Astrocyte (in vitro differentiated cells and primary cell): ENCODE measurements around the gene DACT2. TPM values are rescaled to one million over a fixed set of nuclear protein-coding genes. Genes with fewer than 3 reads are reported as not detected.
"Not testable (repeated sequence)": the region's sequence is repeated elsewhere in the genome, so short reads cannot be mapped to it uniquely, and the experiment has no call there.

Source experiments
- DNase-seq: peaks from one replicate; pipeline ENCODE4 v3.0.0-alpha.2; 2010; ENCODE audit warnings: low read depth
- FAIRE-seq: peaks from 2 replicates; lab custom pipeline; 2011; peaks lifted over from hg19 to GRCh38; lab: Jason Lieb, UNC
- H2AFZ ChIP-seq: 2 replicates; pipeline ENCODE4 v1.6.0; 2012; ENCODE audit warnings: low read depth, low read length, inconsistent platforms
- H3K27ac ChIP-seq: 2 replicates; pipeline ENCODE4 v1.5.1; 2011; ENCODE audit warnings: low read depth, low read length, inconsistent platforms
- H3K27me3 ChIP-seq: 2 replicates; pipeline ENCODE4 v1.6.0; 2011; ENCODE audit warnings: low read length, inconsistent platforms; ENCODE audit not compliant: insufficient read depth
- H3K36me3 ChIP-seq: 2 replicates; pipeline ENCODE4 v1.5.1; 2011; ENCODE audit warnings: low read length, inconsistent platforms; ENCODE audit not compliant: insufficient read depth
- H3K4me1 ChIP-seq: 2 replicates; pipeline ENCODE4 v1.5.1; 2011; ENCODE audit warnings: low read length, inconsistent platforms; ENCODE audit not compliant: insufficient read depth
- H3K4me2 ChIP-seq: 2 replicates; pipeline ENCODE4 v1.6.0; 2012; ENCODE audit warnings: low read length, inconsistent platforms
- H3K4me3 ChIP-seq: 2 replicates; pipeline ENCODE4 v1.5.1; 2011; ENCODE audit warnings: low read depth, mild to moderate bottlenecking, low read length, inconsistent platforms; ENCODE audit not compliant: insufficient read depth
- H3K79me2 ChIP-seq: 2 replicates; pipeline ENCODE4 v1.6.0; 2012; ENCODE audit warnings: mild to moderate bottlenecking, low read length, inconsistent platforms; ENCODE audit not compliant: insufficient read depth
- H3K9ac ChIP-seq: 2 replicates; pipeline ENCODE4 v1.6.0; 2012; ENCODE audit warnings: mild to moderate bottlenecking, low read length, inconsistent platforms
- H3K9me3 ChIP-seq: 2 replicates; pipeline ENCODE4 v1.5.1; 2012; ENCODE audit warnings: low read depth, mild to moderate bottlenecking, low read length, inconsistent platforms; ENCODE audit not compliant: insufficient read depth
- H4K20me1 ChIP-seq: 2 replicates; pipeline ENCODE4 v1.6.0; 2012; ENCODE audit warnings: low read length, inconsistent platforms; ENCODE audit not compliant: insufficient read depth
- H3K27ac Mint-ChIP-seq: one replicate; pipeline ENCODE4 v1.8.0; 2021; ENCODE audit warnings: mild to moderate bottlenecking, mixed read lengths; ENCODE audit not compliant: unreplicated experiment
- H3K27me3 Mint-ChIP-seq: one replicate; pipeline ENCODE4 v1.8.0; 2021; ENCODE audit warnings: low read depth, mixed read lengths; ENCODE audit not compliant: unreplicated experiment
- H3K36me3 Mint-ChIP-seq: one replicate; pipeline ENCODE4 v1.8.0; 2021; ENCODE audit warnings: low read depth, mixed read lengths; ENCODE audit not compliant: unreplicated experiment
- H3K4me1 Mint-ChIP-seq: one replicate; pipeline ENCODE4 v1.8.0; 2021; ENCODE audit warnings: low read depth, mixed read lengths; ENCODE audit not compliant: unreplicated experiment
- H3K4me3 Mint-ChIP-seq: one replicate; pipeline ENCODE4 v1.8.0; 2021; ENCODE audit warnings: mild to moderate bottlenecking, moderate library complexity, mixed read lengths; ENCODE audit not compliant: unreplicated experiment
- H3K9me3 Mint-ChIP-seq: one replicate; pipeline ENCODE4 v1.8.0; 2021; ENCODE audit warnings: mild to moderate bottlenecking, mixed read lengths; ENCODE audit not compliant: unreplicated experiment
- EZH2 ChIP-seq: IDR thresholded peaks from 2 replicates; pipeline ENCODE4 v1.6.1; 2012; ENCODE audit warnings: mild to moderate bottlenecking, low read length, inconsistent platforms; ENCODE audit not compliant: insufficient read depth
- total RNA-seq: library from RNA; stranded (reverse); gene quantifications from 2 replicates; pipeline ENCODE4 v1.2.1, GENCODE V29; 2021
- TF ChIP-seq, protein P1 (sequence below): IDR thresholded peaks from 2 replicates; pipeline ENCODE4 v1.5.1; 2011; ENCODE audit warnings: low read depth, mild to moderate bottlenecking, inconsistent platforms, low read length, moderate library complexity; ENCODE audit not compliant: insufficient read depth

Gene DACT2
- total RNA-seq, 1 donor from 2014 or later = 0.20 TPM

- Histone ChIP-seq H3K9ac (no peak overlapping the region), H3K4me2 (no peak overlapping the region), H3K79me2 (no peaks in the 10 kb centered on the region), H3K36me3 (no peaks in the 10 kb centered on the region), H3K4me3 (no peak overlapping the region), H3K4me1 (no peaks in the 10 kb centered on the region), H4K20me1 (no peaks in the 10 kb centered on the region), H2AFZ (no peak overlapping the region), H3K9me3 (peaks cover 5% of the 10 kb centered on the region), H3K27ac (no peak overlapping the region), H3K27me3 (no peaks in the 10 kb centered on the region)
- Mint-ChIP-seq H3K27me3 (peaks cover 17% of the 10 kb centered on the region), H3K4me3 (no peak overlapping the region), H3K4me1 (peaks cover 6% of the 10 kb centered on the region), H3K9me3 (peaks cover 6% of the 10 kb centered on the region), H3K36me3 (peaks cover 3% of the 10 kb centered on the region), H3K27ac (no peak overlapping the region)
- DNase-seq = no peak
- no peak for TF ChIP-seq EZH2
- TF ChIP-seq, protein P1, sequence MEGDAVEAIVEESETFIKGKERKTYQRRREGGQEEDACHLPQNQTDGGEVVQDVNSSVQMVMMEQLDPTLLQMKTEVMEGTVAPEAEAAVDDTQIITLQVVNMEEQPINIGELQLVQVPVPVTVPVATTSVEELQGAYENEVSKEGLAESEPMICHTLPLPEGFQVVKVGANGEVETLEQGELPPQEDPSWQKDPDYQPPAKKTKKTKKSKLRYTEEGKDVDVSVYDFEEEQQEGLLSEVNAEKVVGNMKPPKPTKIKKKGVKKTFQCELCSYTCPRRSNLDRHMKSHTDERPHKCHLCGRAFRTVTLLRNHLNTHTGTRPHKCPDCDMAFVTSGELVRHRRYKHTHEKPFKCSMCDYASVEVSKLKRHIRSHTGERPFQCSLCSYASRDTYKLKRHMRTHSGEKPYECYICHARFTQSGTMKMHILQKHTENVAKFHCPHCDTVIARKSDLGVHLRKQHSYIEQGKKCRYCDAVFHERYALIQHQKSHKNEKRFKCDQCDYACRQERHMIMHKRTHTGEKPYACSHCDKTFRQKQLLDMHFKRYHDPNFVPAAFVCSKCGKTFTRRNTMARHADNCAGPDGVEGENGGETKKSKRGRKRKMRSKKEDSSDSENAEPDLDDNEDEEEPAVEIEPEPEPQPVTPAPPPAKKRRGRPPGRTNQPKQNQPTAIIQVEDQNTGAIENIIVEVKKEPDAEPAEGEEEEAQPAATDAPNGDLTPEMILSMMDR = no peak
- FAIRE-seq = no peak
Observed at GRCh38 chr6:168290095-168290494, 29.5 kb downstream of the DACT2 start.

DNA sequence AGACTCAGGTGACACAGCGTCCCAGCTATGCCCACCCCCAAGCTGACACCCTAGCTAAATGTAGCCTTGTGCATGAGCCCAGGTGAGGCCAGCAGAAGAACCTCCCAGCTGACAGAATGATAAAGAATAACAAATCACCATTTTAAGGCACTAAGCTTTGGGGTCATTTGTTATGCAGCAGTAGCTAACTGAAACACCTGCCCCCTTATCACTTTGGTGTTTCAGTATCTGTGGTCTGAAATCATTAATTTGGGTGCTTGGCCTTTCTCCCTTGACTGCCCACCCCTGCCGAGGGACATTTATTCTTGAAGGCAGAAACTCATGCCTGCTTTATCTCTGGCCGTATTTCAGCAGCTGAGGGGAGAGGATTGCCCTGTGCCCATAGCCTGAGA, 30.0 kb downstream of the DACT2 start:
- H3K4me3 Mint-ChIP-seq = no peak overlapping the region
- no peak overlapping the region for H3K27ac Mint-ChIP-seq
- peaks cover 6% of the 10 kb centered on the region for H3K4me1 Mint-ChIP-seq
- Histone ChIP-seq H3K9me3 (peaks cover 7% of the 10 kb centered on the region), H3K27me3 (no peaks in the 10 kb centered on the region), H3K4me1 (no peaks in the 10 kb centered on the region), H3K4me2 (no peak overlapping the region), H3K27ac (no peak overlapping the region), H3K4me3 (no peak overlapping the region), H2AFZ (no peak overlapping the region), H4K20me1 (no peaks in the 10 kb centered on the region), H3K9ac (no peak overlapping the region), H3K36me3 (no peaks in the 10 kb centered on the region), H3K79me2 (no peaks in the 10 kb centered on the region)
- no peak for TF ChIP-seq EZH2
- TF ChIP-seq, protein P1 = no peak
- peaks cover 17% of the 10 kb centered on the region for H3K27me3 Mint-ChIP-seq
- H3K36me3 Mint-ChIP-seq = peaks cover 3% of the 10 kb centered on the region
- no peak for FAIRE-seq
- no peak for DNase-seq
- H3K9me3 Mint-ChIP-seq = peaks cover 6% of the 10 kb centered on the region

DNA sequence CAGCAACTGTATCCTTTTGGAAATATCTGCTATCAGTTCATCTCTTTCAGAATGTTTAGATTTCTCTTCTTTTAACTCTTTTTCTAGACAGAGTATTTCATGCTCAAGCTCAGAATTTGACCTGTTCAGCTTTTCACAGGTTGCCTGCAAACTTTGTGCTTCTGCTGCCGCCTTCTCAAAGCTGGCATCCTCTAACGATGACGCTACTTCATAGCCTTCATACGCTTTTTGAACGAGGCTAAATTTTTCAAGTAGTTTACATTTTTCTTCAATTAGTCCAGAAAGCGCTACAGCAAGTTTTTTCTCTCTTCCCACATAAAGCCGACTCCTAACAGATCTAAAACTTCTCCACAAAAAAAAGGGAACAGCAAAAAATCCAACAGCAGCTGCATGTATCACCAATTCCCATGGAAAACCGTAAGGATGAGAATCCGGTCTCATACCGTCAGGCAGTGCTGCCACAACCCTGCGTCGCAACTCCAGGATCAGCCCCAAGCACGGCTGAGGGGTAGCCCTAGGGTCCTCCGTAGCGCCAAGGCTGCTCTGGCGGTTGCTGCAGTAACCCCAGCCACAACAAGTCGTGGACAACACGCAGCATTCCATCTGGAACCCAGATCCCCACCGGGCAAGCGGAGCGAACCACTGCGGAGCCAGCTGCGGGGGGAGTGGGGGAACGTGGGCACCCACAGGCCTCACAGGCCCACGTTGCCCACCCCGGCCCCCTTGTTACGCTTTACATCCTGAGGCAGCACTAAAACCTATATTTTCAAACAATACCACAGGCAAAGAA, 30.6 kb downstream of the DACT2 start:
- H4K20me1 ChIP-seq = no peaks in the 10 kb centered on the region
- no peak overlapping the region for H3K4me2 ChIP-seq
- H3K4me1 Mint-ChIP-seq = peaks cover 6% of the 10 kb centered on the region
- no peak overlapping the region for H3K27ac ChIP-seq
- peaks cover 3% of the 10 kb centered on the region for H3K36me3 Mint-ChIP-seq
- H3K79me2 ChIP-seq = no peaks in the 10 kb centered on the region
- H3K4me3 ChIP-seq = no peak overlapping the region
- no peak overlapping the region for H3K4me3 Mint-ChIP-seq
- H3K4me1 ChIP-seq = no peaks in the 10 kb centered on the region
- FAIRE-seq (no peak), DNase-seq (no peak)
- H3K27ac Mint-ChIP-seq = no peak overlapping the region
- TF ChIP-seq EZH2 = no peak
- TF ChIP-seq, protein P1 = no peak
- H3K9ac ChIP-seq = no peak overlapping the region
- H3K9me3 Mint-ChIP-seq = peaks cover 6% of the 10 kb centered on the region
- no peaks in the 10 kb centered on the region for H3K36me3 ChIP-seq
- peaks cover 11% of the 10 kb centered on the region for H3K9me3 ChIP-seq
- H3K27me3 Mint-ChIP-seq = peaks cover 21% of the 10 kb centered on the region
- no peak overlapping the region for H2AFZ ChIP-seq
- H3K27me3 ChIP-seq = no peaks in the 10 kb centered on the region

DNA sequence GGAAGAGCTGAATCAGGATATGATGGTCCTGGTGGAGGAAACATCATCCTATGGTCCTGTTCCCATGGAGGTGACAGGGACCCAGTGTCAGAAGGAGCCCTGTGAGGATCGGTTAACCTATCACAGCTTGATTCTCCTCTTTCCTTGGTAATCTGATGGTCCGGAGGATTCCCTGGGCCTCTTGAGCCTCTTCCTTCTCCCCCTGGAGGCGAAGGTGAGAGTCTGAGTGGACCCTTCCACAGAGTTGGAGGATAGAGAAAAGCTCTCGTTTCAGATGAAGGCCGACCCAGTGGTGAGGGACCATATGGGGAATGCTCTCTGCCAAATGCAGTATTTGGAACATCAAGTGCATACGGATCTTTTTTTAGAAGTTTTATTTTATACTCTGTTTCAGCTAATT, 32.1 kb downstream of the DACT2 start:
- H3K27ac Mint-ChIP-seq, H3K9ac ChIP-seq, H3K4me1 ChIP-seq, H3K27me3 ChIP-seq, H3K27ac ChIP-seq, H3K36me3 Mint-ChIP-seq, H3K4me3 Mint-ChIP-seq, H3K9me3 Mint-ChIP-seq, H3K4me1 Mint-ChIP-seq, H3K36me3 ChIP-seq, H3K4me2 ChIP-seq, H2AFZ ChIP-seq, H3K79me2 ChIP-seq, H3K4me3 ChIP-seq, H4K20me1 ChIP-seq, DNase-seq, FAIRE-seq, H3K9me3 ChIP-seq: not testable (repeated sequence)
- H3K27me3 Mint-ChIP-seq = peaks cover 21% of the 10 kb centered on the region
